Left ventricle myocardium inferior (tissue), 1 donor: ENCODE results near the gene ARSA. TPM values are rescaled to one million over a fixed set of nuclear protein-coding genes. Genes with fewer than 3 reads are reported as not detected.
"Not testable (repeated sequence)": the region's sequence is repeated elsewhere in the genome, so short reads cannot be mapped to it uniquely, and the experiment has no call there.

Experiments used
- DNase-seq: peaks from one replicate; pipeline ENCODE4 v3.0.0-alpha.2; 2020
- H3K27ac ChIP-seq: fragments of 200-600 bp; replicated peaks from 2 replicates; pipeline ENCODE4 v1.8.0; 2021
- H3K27me3 ChIP-seq: fragments of 200-600 bp; 2 replicates; pipeline ENCODE4 v1.8.0; 2021; ENCODE audit warnings: low read depth
- H3K36me3 ChIP-seq: fragments of 200-600 bp; 2 replicates; pipeline ENCODE4 v1.8.0; 2021
- H3K4me1 ChIP-seq: fragments of 200-600 bp; 2 replicates; pipeline ENCODE4 v1.8.0; 2021
- H3K4me3 ChIP-seq: fragments of 200-600 bp; 2 replicates; pipeline ENCODE4 v1.8.0; 2021; ENCODE audit warnings: mild to moderate bottlenecking, moderate library complexity
- H3K9me3 ChIP-seq: fragments of 200-600 bp; replicated peaks from 2 replicates; pipeline ENCODE4 v1.8.0; 2021
- intact Hi-C: fragments of 100-400 bp; cut with micrococcal nuclease; formaldehyde crosslinking; loops from one replicate; pipeline ENCODE4 v1.11.0; 2022
- total RNA-seq: library from RNA; stranded (reverse); fragmentation: NEBNext Ultra II Directional; extraction: Animal tissue kit (Norgen Biotek cat#: 25700); gene quantifications from one replicate; pipeline ENCODE4 v1.2.1, GENCODE V29; 2021
- TF ChIP-seq, protein P1 (sequence below): fragments of 200-600 bp; IDR thresholded peaks from 2 replicates; pipeline ENCODE4 v1.8.0; 2021; ENCODE audit warnings: antibody characterized with exemption, mild to moderate bottlenecking, borderline replicate concordance
- donor health status: DM: no; HTN: yes; CAD: no; lungs with severe emphysema.

The ARSA gene
- total RNA-seq, 1 donor from 2014 or later, result 23.5 TPM

DNA sequence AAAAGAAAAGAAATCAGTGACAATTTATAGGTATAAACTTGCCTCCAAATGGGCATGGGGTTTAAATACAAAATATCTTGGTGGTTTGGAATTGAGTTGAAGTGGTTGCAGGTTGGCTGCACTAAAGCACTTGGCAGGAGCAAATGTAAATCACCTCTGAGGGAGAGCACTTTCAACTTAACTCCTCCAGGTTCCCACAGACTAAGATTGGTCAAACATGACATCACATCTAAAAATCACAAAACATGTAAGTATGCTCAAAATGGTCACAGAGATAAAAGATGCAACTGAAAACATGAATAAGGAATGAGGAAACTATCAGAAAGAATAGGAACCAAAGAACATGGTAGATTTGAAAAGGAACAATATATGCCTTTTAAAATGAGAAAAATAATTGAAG, 32.4 kb upstream of the ARSA start:
- peaks cover 29% of the 10 kb centered on the region for H3K4me1 ChIP-seq
- no peak for DNase-seq
- H3K27ac ChIP-seq, result no peak overlapping the region
- H3K36me3 ChIP-seq, result no peaks in the 10 kb centered on the region
- intact Hi-C loops, result no loop called here
- no peaks in the 10 kb centered on the region for H3K9me3 ChIP-seq
- TF ChIP-seq, protein P1, sequence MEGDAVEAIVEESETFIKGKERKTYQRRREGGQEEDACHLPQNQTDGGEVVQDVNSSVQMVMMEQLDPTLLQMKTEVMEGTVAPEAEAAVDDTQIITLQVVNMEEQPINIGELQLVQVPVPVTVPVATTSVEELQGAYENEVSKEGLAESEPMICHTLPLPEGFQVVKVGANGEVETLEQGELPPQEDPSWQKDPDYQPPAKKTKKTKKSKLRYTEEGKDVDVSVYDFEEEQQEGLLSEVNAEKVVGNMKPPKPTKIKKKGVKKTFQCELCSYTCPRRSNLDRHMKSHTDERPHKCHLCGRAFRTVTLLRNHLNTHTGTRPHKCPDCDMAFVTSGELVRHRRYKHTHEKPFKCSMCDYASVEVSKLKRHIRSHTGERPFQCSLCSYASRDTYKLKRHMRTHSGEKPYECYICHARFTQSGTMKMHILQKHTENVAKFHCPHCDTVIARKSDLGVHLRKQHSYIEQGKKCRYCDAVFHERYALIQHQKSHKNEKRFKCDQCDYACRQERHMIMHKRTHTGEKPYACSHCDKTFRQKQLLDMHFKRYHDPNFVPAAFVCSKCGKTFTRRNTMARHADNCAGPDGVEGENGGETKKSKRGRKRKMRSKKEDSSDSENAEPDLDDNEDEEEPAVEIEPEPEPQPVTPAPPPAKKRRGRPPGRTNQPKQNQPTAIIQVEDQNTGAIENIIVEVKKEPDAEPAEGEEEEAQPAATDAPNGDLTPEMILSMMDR, result no peak
- no peak overlapping the region for H3K4me3 ChIP-seq
- H3K27me3 ChIP-seq, result peaks cover 57% of the 10 kb centered on the region

DNA sequence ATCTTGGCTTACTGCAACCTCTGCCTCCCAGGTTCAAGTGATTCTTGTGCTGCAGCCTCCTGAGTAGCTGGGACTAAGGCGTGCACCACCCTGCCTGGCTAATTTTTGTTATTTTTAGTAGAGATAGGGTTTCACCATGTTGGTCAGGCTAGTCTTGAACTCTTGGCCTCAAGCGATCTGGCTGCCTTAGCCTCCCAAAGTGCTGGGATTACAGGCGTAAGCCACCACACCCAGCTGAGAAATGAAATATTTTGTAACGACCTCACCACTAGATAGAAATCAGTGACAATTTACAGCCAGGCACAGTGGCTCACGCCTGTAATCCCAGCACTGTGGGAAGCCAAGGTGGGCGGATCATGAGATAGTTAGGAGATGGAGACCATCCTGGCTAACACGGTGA, 31.8 kb upstream of the ARSA start:
- peak overlapping the region; percentile 66 for H3K27ac ChIP-seq
- H3K9me3 ChIP-seq, H3K4me3 ChIP-seq, DNase-seq, H3K36me3 ChIP-seq, intact Hi-C loops: not testable (repeated sequence)
- H3K4me1 ChIP-seq, result peaks cover 29% of the 10 kb centered on the region
- H3K27me3 ChIP-seq, result peaks cover 63% of the 10 kb centered on the region

DNA sequence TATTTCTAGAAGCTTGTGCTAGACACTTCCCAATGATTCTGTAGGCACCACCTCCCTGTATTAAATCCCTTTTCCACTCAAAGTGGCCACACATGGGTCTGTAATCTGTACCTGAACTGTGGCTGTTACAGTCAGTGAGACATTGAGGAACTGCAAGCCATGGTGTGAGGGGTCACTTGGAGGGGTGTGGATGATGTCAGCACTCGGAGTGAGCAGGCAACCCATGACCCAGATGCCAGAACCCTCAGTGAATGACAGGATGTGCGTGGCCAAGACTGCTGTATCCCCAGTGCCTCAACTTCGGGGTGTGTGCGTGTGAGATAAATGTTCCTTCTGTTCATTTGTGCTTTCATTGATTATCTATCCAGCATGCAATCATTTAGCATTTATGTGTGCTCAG, 30.0 kb upstream of the ARSA start:
- Histone ChIP-seq H3K27ac (peak overlapping the region; percentile 88), H3K27me3 (peaks cover 79% of the 10 kb centered on the region), H3K4me1 (peaks cover 29% of the 10 kb centered on the region), H3K9me3 (no peaks in the 10 kb centered on the region), H3K4me3 (no peak overlapping the region), H3K36me3 (no peaks in the 10 kb centered on the region)
- DNase-seq, result no peak
- TF ChIP-seq, protein P1, result no peak
- intact Hi-C loops, result no loop called here

DNA sequence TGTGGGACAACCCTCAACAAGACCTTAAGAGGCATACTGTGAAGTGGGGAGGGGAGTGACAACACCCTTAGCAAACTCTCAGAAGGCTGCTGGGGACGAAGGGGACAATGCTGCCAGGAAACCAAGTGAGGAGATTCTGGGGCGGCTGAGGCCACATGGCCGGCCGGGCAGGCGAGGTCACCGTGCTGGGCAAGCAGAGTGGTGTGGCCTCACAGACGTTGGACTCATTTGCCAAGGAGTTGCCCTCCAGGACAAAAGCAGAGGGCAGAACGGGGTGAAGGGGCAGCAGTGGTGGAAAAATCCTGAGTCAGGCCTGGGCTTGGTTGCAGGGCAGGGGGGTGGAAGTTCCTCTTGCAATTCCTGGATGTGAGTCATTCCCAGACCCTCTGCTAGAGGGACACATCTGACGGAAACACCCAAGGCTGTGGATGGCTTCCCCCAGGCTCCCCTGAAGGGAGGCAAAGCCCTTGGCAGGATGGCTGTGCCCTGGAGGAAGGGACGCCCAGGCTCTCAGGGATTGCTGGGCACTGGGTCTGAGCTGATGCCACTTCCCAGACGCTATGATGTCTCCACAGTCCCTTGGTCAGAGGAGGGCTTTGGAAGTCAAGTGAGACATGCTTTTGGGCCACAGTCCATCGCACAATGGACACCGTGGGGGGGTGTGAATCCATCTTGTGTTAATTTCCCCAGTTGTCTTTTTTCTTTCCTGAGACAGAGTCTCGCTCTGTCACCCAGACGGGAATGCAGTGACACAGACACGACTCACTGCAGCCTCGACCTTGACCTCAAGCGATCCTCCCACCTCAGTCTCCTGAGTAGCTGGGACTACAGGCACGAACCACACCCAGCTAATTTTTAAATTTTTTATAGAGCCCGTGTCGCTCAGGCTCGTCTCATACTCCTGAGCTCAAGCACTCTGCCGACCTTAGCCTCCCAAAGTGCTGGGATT, 28.4 kb upstream of the ARSA start:
- no peaks in the 10 kb centered on the region for H3K36me3 ChIP-seq
- DNase-seq, result no peak
- peaks cover 29% of the 10 kb centered on the region for H3K4me1 ChIP-seq
- H3K9me3 ChIP-seq, result no peaks in the 10 kb centered on the region
- TF ChIP-seq, protein P1, result no peak
- intact Hi-C loops, result no loop called here
- H3K27ac ChIP-seq, result peak overlapping the region; percentile 88
- H3K27me3 ChIP-seq, result peaks cover 77% of the 10 kb centered on the region
- H3K4me3 ChIP-seq, result no peak overlapping the region

DNA sequence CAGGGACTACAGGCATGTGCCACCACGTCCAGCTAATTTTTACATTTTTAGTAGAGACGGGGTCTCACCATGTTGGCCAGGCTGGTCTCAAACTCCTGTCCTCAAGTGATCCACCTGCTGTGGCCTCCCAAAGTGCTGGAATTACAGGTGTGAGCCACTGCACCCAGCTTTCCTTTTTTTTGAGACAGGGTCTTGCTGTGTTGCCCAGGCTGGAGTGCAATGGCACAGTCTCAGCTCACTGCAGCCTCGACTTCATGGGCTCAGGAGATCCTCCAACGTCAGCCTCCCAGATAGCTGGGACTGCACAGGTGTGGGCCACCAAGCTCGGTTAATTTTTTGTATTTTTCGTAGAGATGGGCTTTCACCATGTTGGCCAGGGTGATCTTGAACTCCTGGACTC, 26.7 kb upstream of the ARSA start:
- H3K27ac ChIP-seq, H3K4me3 ChIP-seq, H3K9me3 ChIP-seq, DNase-seq, intact Hi-C loops, H3K36me3 ChIP-seq: not testable (repeated sequence)
- Histone ChIP-seq H3K27me3 (peaks cover 64% of the 10 kb centered on the region), H3K4me1 (peaks cover 29% of the 10 kb centered on the region)

DNA sequence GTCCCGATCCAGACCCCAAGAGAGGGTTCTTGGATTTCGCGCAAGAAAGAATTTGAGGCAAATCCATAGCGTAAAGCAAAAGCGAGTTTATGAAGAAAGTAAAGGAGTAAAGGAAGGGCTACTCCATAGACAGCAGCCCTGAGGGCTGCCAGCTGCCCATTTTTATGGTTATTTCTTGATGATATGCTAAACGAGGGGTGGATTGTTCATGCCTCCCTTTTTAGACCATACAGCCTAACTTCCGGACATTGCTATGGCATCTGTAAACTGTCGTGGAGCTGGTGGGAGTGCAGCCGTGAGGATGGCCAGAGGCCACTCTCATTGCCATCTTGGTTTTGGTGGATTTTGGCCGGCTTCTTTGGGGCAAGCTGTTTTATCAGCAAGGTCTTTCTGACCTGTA, 25.3 kb upstream of the ARSA start:
- no peak overlapping the region for H3K27ac ChIP-seq
- intact Hi-C loops, result no loop called here
- H3K4me1 ChIP-seq, result peaks cover 28% of the 10 kb centered on the region
- no peak overlapping the region for H3K4me3 ChIP-seq
- TF ChIP-seq, protein P1, result no peak
- DNase-seq, result no peak
- peaks cover 11% of the 10 kb centered on the region for H3K9me3 ChIP-seq
- H3K27me3 ChIP-seq, result peaks cover 51% of the 10 kb centered on the region
- H3K36me3 ChIP-seq, result no peaks in the 10 kb centered on the region

DNA sequence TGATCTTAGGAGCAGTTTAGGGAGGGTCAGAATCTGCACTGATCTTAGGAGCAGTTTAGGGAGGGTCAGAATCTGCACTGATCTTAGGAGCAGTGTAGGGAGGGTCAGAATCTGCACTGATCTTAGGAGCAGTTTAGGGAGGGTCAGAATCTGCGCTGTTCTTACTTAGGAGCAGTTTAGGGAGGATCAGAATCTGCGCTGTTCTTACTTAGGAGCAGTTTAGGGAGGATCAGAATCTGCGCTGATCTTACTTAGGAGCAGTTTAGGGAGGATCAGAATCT, 15.8 kb upstream of the ARSA start:
- H3K36me3 ChIP-seq, H3K4me3 ChIP-seq, H3K27ac ChIP-seq, H3K9me3 ChIP-seq, intact Hi-C loops, DNase-seq: not testable (repeated sequence)
- peaks cover 41% of the 10 kb centered on the region for H3K27me3 ChIP-seq
- H3K4me1 ChIP-seq, result peaks cover 18% of the 10 kb centered on the region

DNA sequence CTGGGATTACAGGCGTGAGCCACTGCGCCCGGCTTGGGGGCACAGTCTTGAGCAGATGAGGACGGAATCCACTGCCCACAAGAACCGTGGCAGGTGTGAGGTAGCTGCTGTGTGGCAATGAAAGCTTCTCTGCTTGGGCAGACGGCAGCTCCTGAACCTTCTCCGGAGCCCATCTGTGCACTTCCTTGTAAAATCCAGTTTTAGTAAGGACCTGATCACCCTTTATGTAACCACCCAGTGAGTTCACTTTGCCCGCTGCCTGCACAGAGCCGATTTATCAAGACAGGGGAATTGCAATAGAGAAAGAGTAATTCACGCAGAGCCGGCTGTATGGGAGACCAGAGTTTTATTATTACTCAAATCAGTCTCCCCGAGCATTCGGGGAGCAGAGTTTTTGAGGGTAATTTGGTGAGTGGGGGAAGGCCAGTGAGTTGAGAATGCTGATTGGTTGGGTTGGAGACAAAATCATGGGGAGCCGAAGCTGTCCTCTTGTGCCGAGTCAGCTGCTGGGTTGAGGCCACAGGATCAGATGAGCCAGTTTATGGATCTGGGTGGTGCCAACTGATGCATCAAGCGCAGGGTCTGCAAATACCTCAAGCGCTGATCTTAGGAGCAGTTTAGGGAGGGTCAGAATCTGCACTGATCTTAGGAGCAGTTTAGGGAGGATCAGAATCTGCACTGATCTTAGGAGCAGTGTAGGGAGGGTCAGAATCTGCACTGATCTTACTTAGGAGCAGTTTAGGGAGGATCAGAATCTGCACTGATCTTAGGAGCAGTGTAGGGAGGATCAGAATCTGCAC, 15.3 kb upstream of the ARSA start:
- Histone ChIP-seq H3K27me3 (peaks cover 41% of the 10 kb centered on the region), H3K4me1 (peaks cover 18% of the 10 kb centered on the region)
- H3K9me3 ChIP-seq, H3K36me3 ChIP-seq, H3K4me3 ChIP-seq, intact Hi-C loops, DNase-seq, H3K27ac ChIP-seq: not testable (repeated sequence)
